GM21825 (cell line): ENCODE data around the gene SYNJ2.

ENCODE experiments used
- ATAC-seq: cut with Tn5 transposase; IDR thresholded peaks from one replicate; pipeline ENCODE4 v1.9.1; 2021; ENCODE audit warnings: mild to moderate bottlenecking, moderate library complexity; ENCODE audit not compliant: unreplicated experiment

Gene SYNJ2

DNA sequence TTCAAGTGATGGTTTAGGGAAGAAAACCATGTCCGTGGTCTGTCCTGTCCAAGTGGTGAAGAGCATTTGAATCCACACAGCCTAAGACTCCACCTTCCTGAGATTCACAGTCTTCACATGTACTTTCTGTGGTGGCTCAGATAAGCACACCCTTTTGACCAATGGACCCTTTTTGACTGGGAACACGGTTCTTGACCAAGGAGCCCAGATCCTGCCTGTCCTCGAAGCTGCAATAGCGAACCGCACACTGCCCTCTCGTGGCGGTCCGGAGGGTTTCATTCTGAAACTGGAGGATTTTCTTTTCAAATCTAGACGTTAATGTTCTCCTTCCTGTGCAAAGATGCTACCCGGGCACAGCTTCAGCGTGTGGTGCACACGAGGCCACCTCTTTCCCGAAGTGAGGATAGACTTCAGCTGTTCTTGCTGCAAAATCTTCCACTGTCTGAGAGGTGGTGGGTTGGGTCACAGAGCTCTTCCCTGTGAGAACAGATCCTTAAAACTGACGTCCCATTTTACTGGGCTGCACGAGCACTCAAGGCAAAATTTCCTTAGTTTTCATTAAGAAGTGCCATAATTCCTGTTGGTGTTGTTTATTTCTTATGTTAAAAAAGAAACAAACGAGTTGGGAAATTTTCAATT lies 90.5 kb downstream of the SYNJ2 start:
- ATAC-seq, result no peak

DNA sequence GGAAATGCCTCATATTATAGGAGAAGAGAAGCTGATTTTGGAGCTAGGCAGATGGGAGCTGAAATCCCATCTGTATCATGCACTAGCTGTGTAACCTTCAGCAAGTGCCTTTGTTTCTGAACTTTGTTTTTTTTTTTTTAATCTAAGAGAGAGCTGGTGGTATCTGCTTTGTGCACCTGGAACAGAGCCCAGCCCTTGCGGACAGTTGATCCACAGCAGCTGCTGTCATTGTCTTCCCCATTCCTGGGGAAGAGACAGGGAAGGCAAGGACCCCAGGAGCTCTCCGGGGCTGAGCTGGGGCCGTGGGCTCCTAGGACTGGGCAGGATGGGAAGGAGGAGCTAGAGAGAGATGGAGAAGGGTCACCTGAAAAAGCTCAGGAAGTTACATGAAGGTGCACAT lies 92.1 kb downstream of the SYNJ2 start:
- ATAC-seq, result no peak

DNA sequence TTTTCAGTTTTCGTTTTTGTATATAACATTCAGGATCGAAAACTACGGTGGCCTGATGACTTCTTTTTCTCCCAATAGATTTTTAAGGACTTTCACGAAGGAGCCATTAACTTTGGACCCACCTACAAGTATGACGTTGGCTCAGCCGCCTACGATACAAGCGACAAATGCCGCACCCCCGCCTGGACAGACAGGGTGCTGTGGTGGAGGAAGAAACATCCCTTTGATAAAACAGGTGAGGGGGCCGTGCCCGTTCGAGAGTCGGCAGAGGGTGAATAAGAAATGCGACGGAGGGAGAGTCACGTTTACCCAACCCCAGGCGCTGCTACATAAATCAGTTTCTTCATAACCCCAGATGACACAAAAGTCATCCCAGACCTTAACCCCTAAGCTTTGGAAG lies 94.9 kb downstream of the SYNJ2 start:
- no peak for ATAC-seq

DNA sequence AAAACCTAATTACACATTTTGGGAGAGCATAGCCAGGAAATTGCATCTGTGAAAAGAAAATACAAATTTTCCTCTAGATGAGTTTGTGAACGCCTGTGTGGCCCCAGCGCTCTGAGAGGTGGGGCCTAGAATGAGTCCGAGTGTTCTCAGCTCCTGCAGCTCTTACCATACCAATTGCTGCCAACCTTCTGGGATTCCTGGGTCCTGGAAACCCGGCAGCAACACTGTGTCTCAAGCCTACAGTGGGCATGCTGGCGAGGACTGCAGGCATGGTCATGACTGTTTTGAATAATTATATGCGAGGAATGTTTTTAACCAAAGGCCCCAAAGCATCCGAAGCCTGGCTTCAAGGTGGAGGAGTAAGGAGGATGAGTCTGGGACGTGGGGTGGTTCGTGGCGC lies 96.0 kb downstream of the SYNJ2 start:
- no peak for ATAC-seq

DNA sequence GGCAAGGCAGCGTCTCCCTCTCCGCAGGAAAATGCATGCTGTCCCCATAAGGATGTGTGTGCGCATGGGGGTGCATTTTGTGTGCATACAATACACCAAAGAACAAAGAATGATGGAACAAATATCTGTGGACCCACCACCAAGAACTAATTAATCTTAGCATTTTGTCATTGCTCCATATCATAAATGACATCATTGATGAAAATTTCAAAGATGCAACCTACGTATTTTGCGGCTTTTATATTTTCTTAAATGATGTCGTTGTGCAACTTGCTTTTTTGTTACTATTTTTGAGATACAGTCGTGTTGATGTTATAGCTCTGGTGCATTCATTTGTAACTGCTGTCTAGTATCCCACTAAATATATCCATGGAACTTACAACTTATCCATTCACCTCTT lies 96.7 kb downstream of the SYNJ2 start:
- ATAC-seq, result no peak

DNA sequence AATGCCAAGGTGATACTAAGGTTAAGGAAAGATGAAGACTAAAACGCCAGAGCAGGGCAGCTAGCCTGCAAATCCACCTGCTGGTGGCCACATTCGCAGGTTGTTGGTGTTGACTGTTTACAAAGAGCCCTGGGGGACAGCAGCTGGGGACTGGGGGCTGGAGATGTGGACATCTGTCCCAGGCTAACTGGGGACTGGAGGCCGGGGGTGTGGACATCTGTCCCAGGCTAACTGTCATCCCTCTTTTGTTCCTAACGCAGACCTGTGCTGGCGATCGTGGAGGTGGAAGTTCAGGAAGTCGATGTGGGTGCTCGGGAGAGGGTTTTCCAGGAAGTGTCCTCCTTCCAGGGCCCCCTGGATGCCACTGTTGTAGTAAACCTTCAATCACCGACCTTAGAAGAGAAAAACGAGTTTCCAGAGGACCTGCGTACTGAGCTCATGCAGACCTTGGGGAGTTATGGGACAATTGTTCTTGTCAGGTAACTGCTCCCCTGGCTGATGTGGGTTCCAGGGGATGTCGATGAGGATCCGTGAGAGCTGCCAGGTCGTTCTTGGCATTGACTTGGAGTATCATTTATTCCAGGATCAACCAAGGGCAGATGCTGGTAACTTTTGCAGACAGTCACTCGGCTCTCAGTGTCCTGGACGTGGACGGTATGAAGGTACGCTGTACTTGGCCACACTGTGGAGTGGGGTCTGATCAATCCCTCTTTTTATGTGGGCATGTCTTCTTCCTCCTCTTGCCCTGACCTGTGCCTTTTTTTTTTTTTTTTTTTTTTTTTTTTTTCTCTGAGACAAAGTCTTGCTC lies 99.4 kb downstream of the SYNJ2 start:
- no peak for ATAC-seq

DNA sequence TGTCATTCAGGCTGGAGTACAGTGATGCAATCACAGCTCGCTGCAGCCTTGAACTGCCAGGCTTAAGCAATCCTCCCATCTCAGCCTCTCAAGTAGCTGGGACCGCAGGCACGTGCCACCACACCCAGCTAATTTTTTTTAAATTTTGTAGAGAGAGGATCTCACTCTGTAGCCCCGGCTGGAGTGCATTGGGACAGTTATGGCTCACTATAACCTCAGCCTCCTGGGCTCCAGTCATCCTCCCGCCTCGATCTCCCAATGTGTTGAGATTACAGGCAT lies 99.9 kb downstream of the SYNJ2 start:
- no peak for ATAC-seq

DNA sequence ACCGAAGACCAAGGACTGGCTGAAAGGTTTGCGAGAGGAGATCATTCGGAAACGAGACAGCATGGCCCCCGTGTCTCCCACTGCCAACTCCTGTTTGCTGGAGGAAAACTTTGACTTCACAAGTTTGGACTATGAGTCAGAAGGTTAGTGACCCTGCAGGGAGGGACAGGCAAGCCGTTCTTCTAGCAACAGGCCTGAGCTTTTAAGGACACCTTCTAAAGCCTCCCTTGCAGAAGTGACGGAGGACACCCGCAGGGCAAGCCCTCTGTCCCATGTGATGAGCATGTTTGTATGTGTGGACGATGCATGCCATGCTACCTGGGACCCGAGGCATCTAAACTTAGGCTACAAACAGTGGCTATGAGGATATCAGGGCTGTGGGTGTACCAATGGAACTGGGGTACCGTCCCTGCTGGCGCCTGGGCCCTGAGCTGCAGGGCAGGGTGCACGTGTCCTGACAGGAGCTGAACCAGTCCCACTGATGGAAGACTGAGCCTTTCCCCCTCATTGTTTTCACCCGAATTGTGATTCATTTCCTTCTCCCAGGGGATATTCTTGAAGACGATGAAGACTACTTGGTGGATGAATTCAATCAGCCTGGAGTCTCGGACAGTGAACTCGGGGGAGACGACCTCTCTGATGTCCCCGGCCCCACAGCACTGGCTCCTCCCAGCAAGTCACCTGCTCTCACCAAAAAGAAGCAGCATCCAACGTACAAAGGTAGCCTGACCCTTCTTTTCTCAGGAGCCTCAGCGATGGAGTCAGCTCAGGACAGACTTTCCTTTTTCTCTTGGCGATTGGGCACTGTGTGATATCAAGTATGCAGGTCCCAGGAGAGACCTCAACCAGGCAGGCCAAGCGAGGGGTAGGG lies 102.0 kb downstream of the SYNJ2 start:
- no peak for ATAC-seq

DNA sequence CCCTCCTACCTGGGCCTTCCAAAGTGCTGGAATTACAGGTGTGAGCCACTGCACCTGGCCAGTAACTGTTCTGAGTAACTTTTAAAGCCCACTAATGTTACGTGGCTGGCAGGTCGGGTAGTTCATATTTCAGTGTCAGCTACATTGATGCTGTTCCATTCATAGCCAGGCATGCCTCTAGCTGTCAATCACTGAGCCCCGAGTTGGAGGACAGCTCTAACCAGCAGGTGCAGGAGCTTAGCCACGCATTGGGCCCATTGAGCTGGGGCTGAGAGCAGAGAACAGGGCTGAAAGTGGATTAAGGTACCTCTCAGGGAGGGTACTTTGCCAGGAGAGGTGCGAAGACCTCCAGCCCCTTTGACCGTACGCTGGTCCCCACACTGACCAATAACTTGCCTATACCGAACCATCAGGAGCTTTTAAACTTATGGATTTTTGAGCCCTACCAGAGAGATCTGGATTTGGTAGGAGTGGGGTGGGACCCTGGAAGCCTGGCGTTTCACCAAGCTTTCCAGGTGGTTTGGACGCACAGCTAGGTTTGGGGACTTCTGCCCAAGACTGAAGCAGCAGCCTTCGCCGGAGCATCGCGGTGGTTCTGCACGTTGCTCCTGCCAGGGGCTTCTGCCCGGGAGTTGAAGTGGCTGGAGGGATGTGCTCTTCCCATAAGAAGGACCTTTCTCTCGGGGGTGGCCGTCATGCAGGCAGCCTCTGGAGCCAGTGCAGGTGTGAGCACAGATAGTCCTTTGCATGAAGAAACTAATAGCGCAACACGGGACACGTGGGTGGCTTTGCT lies 103.8 kb downstream of the SYNJ2 start:
- ATAC-seq, result no peak

DNA sequence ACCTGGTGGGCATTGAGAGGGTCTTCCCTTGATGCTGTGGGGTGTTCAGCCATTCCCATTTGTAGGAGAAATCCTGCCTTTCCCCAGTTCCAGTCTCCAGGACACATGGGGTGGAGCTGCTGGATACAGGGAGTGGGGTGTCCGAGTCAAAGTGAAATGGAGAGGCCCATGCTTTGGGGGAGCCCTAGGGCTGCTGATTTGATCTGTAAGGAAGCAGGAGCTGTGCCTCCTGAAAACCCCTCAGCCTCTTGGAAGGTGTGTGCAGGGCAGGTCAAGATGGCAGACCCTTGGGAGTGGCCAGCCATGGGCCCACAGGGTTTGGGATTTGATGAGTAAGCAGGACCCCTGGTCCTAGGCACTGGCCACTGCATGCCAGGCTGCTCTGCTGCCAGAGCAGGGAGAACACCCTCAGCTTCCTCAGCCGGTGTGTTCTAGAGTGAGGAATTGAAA lies 104.4 kb downstream of the SYNJ2 start:
- no peak for ATAC-seq

DNA sequence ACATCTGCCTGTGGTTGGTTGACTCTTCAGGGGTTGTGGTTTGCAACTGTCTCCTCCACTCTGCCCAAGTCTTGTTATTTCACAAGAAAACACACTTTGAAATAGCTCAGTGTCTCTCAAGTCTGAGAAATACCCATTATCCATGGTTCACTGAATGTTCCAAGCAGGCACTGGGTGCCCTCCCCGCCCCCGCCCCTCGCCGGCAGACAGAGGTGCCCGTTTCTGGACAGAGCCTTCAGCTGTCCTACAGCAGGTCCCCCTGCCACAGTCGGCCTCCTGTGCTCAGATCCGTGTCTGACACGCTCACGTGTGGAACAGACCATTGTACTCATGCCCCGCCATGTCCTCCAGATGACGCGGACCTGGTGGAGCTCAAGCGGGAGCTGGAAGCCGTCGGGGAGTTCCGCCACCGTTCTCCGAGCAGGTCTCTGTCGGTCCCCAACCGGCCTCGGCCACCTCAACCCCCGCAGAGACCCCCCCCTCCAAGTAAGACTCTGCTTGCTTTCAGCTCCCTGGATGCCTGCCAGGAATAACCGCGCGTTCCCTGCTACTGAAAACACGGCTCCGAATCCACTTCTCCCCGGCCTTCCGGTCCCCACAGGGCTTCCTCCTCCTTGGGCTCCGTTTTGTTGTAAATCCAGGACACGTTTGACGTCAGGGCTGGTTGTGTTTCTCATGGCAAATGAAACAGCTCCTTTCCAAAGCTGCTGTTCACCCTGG lies 105.0 kb downstream of the SYNJ2 start:
- ATAC-seq, result peak; percentile 61

DNA sequence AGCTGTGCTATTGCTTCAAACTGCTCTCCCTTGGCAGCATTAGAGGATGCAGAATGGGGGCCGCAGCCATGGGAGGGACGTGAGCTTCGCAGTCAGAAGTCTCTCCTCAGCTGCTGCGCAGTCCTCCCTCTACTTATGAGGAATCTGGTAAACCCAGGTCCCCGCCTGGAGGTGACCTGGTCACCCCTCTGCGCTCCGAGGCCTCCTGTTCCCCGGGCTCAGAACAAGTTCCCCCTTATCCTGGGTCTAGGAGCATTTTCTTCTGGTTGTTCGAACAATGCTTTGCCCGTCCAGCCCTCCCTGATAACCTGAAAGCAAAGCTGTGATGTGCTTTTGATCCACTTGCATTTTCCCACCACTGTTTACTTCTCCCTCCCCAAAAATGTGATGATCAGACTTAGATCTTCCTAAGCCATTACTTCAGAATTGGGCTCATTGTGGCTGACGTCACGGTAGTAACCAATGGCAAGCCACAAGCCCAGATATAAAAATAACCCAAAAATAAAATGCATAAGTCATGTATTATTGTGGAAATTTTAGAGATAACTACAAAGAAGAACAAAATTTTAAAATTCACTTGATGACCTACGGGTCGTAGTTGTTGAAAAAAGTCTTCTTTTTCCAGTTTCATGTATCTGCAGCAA lies 105.7 kb downstream of the SYNJ2 start:
- no peak for ATAC-seq

DNA sequence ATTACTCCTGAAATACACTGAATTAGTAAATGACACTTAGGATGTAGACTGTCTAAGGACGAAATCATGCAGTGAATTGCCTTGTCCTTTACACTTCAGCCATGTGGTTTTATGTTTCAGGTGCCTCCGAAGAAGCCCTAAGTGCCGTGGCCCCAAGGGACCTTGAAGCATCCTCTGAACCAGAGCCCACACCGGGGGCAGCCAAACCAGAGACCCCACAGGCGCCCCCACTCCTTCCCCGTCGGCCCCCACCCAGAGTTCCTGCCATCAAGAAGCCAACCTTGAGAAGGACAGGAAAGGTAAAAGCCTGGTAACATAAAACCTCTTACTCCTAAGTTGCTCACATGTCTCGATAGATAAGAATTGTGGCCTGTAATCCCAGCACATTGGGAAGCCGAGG lies 111.1 kb downstream of the SYNJ2 start:
- no peak for ATAC-seq

DNA sequence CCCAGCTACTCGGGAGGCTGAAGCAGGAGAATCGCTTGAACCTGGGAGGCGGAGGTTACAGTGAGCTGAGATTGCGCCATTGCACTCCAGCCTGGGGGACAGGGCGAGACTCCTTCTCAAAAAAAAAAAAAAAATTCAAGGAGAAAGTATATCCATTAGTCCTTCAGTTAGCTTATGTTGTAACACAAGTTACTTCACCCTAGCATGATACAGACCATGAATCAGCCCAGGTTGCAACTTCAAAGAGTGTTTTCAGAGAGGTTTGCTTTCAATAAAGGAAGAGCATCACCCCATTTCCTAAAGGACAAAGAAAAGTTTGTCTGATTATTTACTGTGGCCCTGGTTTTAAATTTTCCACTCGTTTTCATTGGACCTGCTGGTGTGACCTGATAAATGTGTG lies 113.4 kb downstream of the SYNJ2 start:
- ATAC-seq, result no peak

DNA sequence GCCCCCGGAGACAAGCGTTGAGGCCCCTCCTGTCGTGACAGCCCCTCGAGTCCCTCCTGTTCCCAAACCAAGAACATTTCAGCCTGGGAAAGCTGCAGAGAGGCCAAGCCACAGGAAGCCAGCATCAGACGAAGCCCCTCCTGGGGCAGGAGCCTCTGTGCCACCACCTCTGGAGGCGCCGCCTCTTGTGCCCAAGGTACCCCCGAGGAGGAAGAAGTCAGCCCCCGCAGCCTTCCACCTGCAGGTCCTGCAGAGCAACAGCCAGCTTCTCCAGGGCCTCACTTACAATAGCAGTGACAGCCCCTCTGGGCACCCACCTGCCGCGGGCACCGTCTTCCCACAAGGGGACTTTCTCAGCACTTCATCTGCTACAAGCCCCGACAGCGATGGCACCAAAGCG lies 114.0 kb downstream of the SYNJ2 start:
- ATAC-seq, result no peak

DNA sequence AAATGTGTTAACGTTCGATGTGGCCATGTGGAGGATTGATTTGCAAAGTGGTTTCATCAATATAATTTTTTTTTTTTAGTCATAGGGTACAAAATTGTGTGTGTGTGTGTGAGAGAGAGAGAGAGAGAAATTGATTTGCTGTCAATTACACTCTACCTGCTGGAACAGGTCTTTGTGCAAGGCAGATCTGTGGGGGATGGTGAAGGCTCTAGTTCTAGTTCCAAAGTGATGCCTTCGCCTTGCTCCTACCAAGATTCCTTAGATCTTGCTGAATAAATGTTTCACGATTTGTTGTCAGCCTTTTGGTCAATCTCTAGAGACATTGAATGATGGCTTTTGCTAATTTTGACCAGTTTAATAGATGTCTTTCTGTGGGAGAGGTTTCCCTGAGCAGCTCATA lies 121.6 kb downstream of the SYNJ2 start:
- ATAC-seq, result no peak

DNA sequence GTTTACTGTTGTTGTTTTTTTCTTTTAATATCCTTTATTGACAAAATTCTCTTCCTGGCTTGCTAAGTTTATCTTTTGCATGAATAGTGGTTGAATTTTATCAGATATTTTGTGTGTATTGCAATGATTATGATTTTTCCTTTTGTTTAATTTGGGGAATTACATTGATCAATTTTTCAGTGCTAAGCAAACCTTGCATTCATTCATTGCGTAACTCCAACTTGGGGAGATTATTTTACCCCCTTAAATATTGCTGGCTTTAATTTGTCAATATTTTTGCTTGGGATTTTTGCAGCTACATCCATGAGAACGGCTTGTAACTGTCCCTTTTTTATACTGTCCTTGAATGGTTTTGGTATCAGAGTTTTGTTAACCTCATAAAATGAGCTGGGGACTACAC lies 123.0 kb downstream of the SYNJ2 start:
- no peak for ATAC-seq

DNA sequence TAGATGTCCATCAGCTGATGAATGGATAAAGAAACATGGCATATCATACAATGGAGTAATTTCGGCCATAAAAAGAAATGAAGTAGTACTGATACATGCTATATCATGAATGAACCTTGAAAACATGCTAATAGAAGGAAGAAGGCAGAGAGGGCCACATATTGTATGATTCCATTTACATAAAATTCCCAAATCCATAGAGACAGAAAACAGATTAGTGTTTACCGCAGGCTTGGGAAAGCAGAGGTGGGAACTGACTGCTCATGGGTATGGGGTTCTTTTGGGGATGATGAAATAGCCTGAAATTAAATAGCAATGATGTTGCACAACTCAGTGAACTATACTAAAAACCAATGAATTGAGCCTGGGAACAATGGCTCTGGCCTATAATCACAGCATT lies 128.1 kb downstream of the SYNJ2 start:
- no peak for ATAC-seq

DNA sequence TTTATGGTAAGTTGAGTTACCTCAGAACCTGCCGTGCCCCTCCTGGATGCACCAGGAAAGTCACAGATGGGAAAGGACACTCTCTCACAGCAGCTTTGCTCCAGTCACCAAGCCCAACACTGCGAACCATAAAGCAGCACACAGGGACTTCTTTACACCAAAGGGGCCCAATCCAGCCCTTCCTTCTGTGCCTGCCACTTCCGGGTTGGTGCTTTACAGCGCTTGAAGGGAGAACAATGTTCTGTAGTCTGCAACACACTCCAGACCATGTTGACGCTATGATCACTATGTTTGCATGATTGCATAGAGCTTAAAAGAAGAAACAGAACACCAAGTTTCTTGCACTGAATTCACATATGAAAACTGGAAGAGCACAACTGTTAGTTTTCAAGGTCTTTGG lies 129.3 kb downstream of the SYNJ2 start:
- ATAC-seq, result no peak

DNA sequence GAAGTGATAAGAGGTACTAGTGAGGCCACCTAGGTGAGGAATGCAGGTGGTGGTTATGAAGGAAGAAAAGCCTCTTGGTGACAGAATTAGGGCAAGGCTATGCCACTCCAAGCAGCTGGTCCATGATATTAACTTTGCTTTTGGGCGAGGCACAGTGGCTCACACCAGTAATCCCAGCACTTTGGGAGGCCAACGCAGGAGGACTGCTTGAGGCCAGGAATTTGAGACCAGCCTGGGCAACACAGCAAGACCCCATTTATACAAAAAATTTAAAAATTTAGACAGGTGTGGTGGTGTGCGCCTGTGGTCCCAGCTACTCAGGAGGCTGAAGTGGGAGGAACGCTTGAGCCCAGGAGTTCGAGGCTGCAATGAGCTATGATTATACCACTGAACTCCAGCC lies 130.3 kb downstream of the SYNJ2 start:
- ATAC-seq, result no peak
